ENCODE data around the gene TERT. TPM values are rescaled to one million over a fixed set of nuclear protein-coding genes. Genes with fewer than 3 reads are reported as not detected.

TERT gene
- total and polyA plus RNA-seq, 2 of the 13 experiments (the other 11 are each of a cell fraction or from before 2014, with no cell fraction given) = 4.3 to 5.9 TPM

DNA sequence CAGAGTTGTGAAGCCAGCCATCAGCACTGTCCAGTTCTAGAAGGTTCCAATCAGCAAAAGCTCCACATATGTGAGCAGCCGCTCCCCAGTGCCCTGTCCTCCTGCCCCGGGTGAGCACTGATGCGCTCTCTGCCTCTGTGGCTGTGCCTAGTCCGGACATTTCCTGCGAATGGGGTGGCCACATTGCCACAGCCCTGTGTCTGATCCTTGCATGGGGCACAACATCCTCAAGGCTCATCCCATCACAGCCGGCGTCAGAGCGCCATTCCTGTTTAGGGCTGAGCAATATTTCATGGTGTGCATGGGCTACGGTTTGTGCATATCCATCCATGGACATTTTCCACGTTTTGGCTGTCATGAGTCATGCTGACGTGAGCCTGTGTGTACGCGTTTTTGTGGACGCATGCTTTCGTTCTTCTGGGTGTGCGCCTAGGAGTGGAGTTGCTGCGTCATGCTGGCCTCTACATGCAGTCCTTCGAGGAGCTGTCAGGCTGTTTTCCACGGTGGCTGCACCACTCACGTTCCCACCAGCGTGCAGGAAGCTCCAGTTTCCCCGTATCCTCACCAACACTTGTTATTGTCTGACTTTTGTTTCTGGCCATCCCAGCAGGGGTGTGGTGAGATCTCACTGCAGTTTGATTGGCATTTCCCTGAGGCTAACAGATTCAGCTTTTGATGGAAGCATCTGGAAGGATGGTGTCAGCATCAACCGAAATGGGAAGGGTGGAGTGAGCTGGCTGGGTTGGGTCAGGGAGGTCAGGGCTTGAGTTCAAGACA is 79.4 kb downstream of the TERT start:
- no peak for FAIRE-seq
- BruUV-seq (replicated peaks) = no TSS peak
- H3K79me2 ChIP-seq (ENCODE audit: insufficient read depth, low read length) = no peaks in the 10 kb centered on the region
- H3K9ac ChIP-seq (ENCODE audit: insufficient read depth, low read depth, low read length) = no peak overlapping the region
- POLR2A ChIA-PET = no interaction called here
- in situ Hi-C loops (cut with HindIII; ENCODE audit: extremely low pct_ligation_motif_present, low pct_unique_long_range_greater_than_20kb) = no loop called here
- no peaks in the 10 kb centered on the region for H3K36me3 ChIP-seq (replicated peaks in 1 of 2; ENCODE audit: control insufficient read depth in 1 of 2, insufficient read depth in 2 of 2, low read length in 2 of 2)
- 49% methylated on average over 16 of the region's 23 CpGs for WGBS (ENCODE audit: low lambda C conversion rate)
- H3K9me3 ChIP-seq (ENCODE audit: low read length) = no peaks in the 10 kb centered on the region
- no peaks in the 10 kb centered on the region for H3K4me1 ChIP-seq (ENCODE audit: insufficient read depth, low read length)
- peaks cover 7 to 31% of the 10 kb centered on the region in 2 experiments; a peak in 4 of 5 replicates for H3K27me3 ChIP-seq (ENCODE audit: control insufficient read depth in 1 of 2, insufficient read depth in 2 of 2, low read length in 2 of 2)
- H3K27ac ChIP-seq (ENCODE audit: extremely low read length, insufficient read depth, low read length) = no peak overlapping the region
- H4K20me1 ChIP-seq (ENCODE audit: insufficient read depth, low read length) = no peaks in the 10 kb centered on the region
- intact Hi-C loops (cut with micrococcal nuclease; ENCODE audit: unreplicated experiment) = no loop called here
- H3K4me2 ChIP-seq (ENCODE audit: low read depth, low read length) = no peak overlapping the region
- no peak for DNase-seq (ENCODE audit: low spot score)
- no peak for ATAC-seq
- CTCF ChIA-PET (ENCODE audit: low intra/inter-chr PET ratio, low total read pairs) = no interaction called here
- H2AFZ ChIP-seq (ENCODE audit: low read length) = no peak overlapping the region
- TF ChIP-seq, protein P1, sequence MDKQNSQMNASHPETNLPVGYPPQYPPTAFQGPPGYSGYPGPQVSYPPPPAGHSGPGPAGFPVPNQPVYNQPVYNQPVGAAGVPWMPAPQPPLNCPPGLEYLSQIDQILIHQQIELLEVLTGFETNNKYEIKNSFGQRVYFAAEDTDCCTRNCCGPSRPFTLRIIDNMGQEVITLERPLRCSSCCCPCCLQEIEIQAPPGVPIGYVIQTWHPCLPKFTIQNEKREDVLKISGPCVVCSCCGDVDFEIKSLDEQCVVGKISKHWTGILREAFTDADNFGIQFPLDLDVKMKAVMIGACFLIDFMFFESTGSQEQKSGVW (CRISPR knock-in tag; IDR thresholded peaks at IDR 0.05; ENCODE audit: borderline replicate concordance) = no peak
- TF ChIP-seq, protein P2, sequence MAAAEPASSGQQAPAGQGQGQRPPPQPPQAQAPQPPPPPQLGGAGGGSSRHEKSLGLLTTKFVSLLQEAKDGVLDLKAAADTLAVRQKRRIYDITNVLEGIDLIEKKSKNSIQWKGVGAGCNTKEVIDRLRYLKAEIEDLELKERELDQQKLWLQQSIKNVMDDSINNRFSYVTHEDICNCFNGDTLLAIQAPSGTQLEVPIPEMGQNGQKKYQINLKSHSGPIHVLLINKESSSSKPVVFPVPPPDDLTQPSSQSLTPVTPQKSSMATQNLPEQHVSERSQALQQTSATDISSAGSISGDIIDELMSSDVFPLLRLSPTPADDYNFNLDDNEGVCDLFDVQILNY (CRISPR knock-in tag; conservative IDR thresholded peaks at IDR 0.05) = no peak
- TF ChIP-seq ZNF576 (CRISPR knock-in tag; IDR thresholded peaks at IDR 0.05) (no peak), TBL1XR1 (IDR thresholded peaks at IDR 0.05; ENCODE audit: borderline replicate concordance, low read length, partially characterized antibody) (no peak)
- no peak overlapping the region for H3K4me3 ChIP-seq (replicated peaks in 1 of 3; ENCODE audit: insufficient read depth in 1 of 3, low read depth in 2 of 3, low read length in 3 of 3)

- H2AFZ ChIP-seq (ENCODE audit: low read length) = no peak overlapping the region
- no peaks in the 10 kb centered on the region for H3K9me3 ChIP-seq (ENCODE audit: low read length)
- intact Hi-C loops (cut with micrococcal nuclease; ENCODE audit: unreplicated experiment) (no loop called here), in situ Hi-C loops (cut with HindIII; ENCODE audit: extremely low pct_ligation_motif_present, low pct_unique_long_range_greater_than_20kb) (no loop called here)
- H4K20me1 ChIP-seq (ENCODE audit: insufficient read depth, low read length) = no peaks in the 10 kb centered on the region
- CTCF ChIA-PET (ENCODE audit: low intra/inter-chr PET ratio, low total read pairs) = no interaction called here
- ATAC-seq (no peak), FAIRE-seq (no peak), DNase-seq (ENCODE audit: low spot score) (no peak)
- BruUV-seq (replicated peaks) = no TSS peak
- POLR2A ChIA-PET = no interaction called here
- H3K27me3 ChIP-seq (ENCODE audit: control insufficient read depth in 1 of 2, insufficient read depth in 2 of 2, low read length in 2 of 2) = peaks cover 7 to 28% of the 10 kb centered on the region in 2 experiments; a peak in 4 of 5 replicates
- no peak overlapping the region for H3K4me2 ChIP-seq (ENCODE audit: low read depth, low read length)
- H3K4me3 ChIP-seq (replicated peaks in 1 of 3; ENCODE audit: insufficient read depth in 1 of 3, low read depth in 2 of 3, low read length in 3 of 3) = no peak overlapping the region
- WGBS (ENCODE audit: low lambda C conversion rate) = 0% methylated on average over 1 of the region's 2 CpGs
- no peak overlapping the region for H3K27ac ChIP-seq (ENCODE audit: extremely low read length, insufficient read depth, low read length)
- no peaks in the 10 kb centered on the region for H3K4me1 ChIP-seq (ENCODE audit: insufficient read depth, low read length)
- H3K9ac ChIP-seq (ENCODE audit: insufficient read depth, low read depth, low read length) = no peak overlapping the region
- H3K79me2 ChIP-seq (ENCODE audit: insufficient read depth, low read length) = no peaks in the 10 kb centered on the region
- no peaks in the 10 kb centered on the region for H3K36me3 ChIP-seq (replicated peaks in 1 of 2; ENCODE audit: control insufficient read depth in 1 of 2, insufficient read depth in 2 of 2, low read length in 2 of 2)
- TF ChIP-seq POLR2G (IDR thresholded peaks at IDR 0.05; ENCODE audit: low read depth, low read length) (no peak), MYNN (CRISPR knock-in tag; IDR thresholded peaks at IDR 0.05; ENCODE audit: low read depth) (no peak), FOXP1 (IDR thresholded peaks at IDR 0.05) (no peak), FOXP1 (CRISPR knock-in tag; IDR thresholded peaks at IDR 0.05) (no peak), ZNF552 (CRISPR knock-in tag; IDR thresholded peaks at IDR 0.05; ENCODE audit: borderline replicate concordance) (no peak), TBX2 (CRISPR knock-in tag; IDR thresholded peaks at IDR 0.05; ENCODE audit: borderline replicate concordance) (no peak), SRSF9 (IDR thresholded peaks at IDR 0.05; ENCODE audit: borderline replicate concordance, insufficient read depth, low read depth, low read length, poor library complexity, severe bottlenecking) (no peak), ZNF713 (CRISPR knock-in tag; IDR thresholded peaks at IDR 0.05) (no peak), WIZ (CRISPR knock-in tag; IDR thresholded peaks at IDR 0.05) (no peak), NAIF1 (CRISPR knock-in tag; IDR thresholded peaks at IDR 0.05; ENCODE audit: borderline replicate concordance) (no peak), KDM3A (CRISPR knock-in tag; IDR thresholded peaks at IDR 0.05; ENCODE audit: low read depth) (no peak)
- TF ChIP-seq, protein P3, sequence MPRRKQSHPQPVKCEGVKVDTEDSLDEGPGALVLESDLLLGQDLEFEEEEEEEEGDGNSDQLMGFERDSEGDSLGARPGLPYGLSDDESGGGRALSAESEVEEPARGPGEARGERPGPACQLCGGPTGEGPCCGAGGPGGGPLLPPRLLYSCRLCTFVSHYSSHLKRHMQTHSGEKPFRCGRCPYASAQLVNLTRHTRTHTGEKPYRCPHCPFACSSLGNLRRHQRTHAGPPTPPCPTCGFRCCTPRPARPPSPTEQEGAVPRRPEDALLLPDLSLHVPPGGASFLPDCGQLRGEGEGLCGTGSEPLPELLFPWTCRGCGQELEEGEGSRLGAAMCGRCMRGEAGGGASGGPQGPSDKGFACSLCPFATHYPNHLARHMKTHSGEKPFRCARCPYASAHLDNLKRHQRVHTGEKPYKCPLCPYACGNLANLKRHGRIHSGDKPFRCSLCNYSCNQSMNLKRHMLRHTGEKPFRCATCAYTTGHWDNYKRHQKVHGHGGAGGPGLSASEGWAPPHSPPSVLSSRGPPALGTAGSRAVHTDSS (CRISPR knock-in tag; conservative IDR thresholded peaks at IDR 0.05) = no peak
These were observed 80.0 kb downstream of the TERT start for GRCh38 chr5:1214936-1215220.

Measured in HepG2 (cell line).